HUDEP-2 (cell line): ENCODE measurements around the gene KCNIP3.

ENCODE experiments used
- DNase-seq, 76 experiments: peaks; one replicate each; lab custom pipeline; 2025; ENCODE audit not compliant: unreplicated experiment in 76 of 76; lab: John Stamatoyannopoulos, UW

The KCNIP3 gene

GRCh38 chr2:95380731-95381130, 83.6 kb downstream of the KCNIP3 start:
- no peak for DNase-seq

GRCh38 chr2:95381212-95382191, 84.4 kb downstream of the KCNIP3 start:
- no peak for DNase-seq

- DNase-seq: no peak
Measured at GRCh38 chr2:95382192-95382591, 85.0 kb downstream of the KCNIP3 start.

GRCh38 chr2:95382686-95383634, 85.8 kb downstream of the KCNIP3 start:
- DNase-seq: no peak

GRCh38 chr2:95383635-95384027, 86.5 kb downstream of the KCNIP3 start:
- no peak for DNase-seq

GRCh38 chr2:95384854-95385569, 87.9 kb downstream of the KCNIP3 start:
- no peak for DNase-seq

GRCh38 chr2:95385570-95385984, 88.4 kb downstream of the KCNIP3 start:
- DNase-seq: no peak

- no peak for DNase-seq
Measured at GRCh38 chr2:95386031-95386430, 88.9 kb downstream of the KCNIP3 start.

GRCh38 chr2:95387358-95387757, 90.2 kb downstream of the KCNIP3 start:
- no peak for DNase-seq

GRCh38 chr2:95388091-95388692, 91.0 kb downstream of the KCNIP3 start:
- DNase-seq: no peak

GRCh38 chr2:95388856-95389244, 91.7 kb downstream of the KCNIP3 start:
- no peak for DNase-seq

GRCh38 chr2:95389245-95390119, 92.3 kb downstream of the KCNIP3 start:
- peak in 40 of 76 experiments; percentile 4 to 60 (median 22) for DNase-seq

GRCh38 chr2:95390272-95390880, 93.2 kb downstream of the KCNIP3 start:
- DNase-seq: no peak

- DNase-seq: no peak
Measured at GRCh38 chr2:95390881-95391321, 93.8 kb downstream of the KCNIP3 start.

GRCh38 chr2:95391641-95392310, 94.6 kb downstream of the KCNIP3 start:
- peak in 12 of 76 experiments; percentile 2 to 51 (median 14) for DNase-seq

GRCh38 chr2:95392320-95392719, 95.2 kb downstream of the KCNIP3 start:
- no peak for DNase-seq

- no peak for DNase-seq
Measured at GRCh38 chr2:95392730-95393455, 95.7 kb downstream of the KCNIP3 start.

GRCh38 chr2:95393901-95394300, 96.8 kb downstream of the KCNIP3 start:
- no peak for DNase-seq
